Gastrocnemius medialis (tissue), 4 donors: ENCODE results near the gene PPP2R2C.

Experiments
- CTCF ChIP-seq, 5 experiments: fragments of 450-650 bp in 3 of 5; fragments of 200-600 bp in 2 of 5; sonication (generic) in 2 of 5; IDR thresholded peaks in 4 of 5; conservative IDR thresholded peaks in 1 of 5; 1 replicate in 4 of 5; 2 replicates in 1 of 5; pipeline ENCODE4 v1.5.1; 2016 to 2019; ENCODE audit warnings: antibody characterized with exemption in 5 of 5, mild to moderate bottlenecking in 3 of 5, moderate library complexity in 3 of 5
- POLR2A ChIP-seq, 2 donors: fragments of 450-650 bp; IDR thresholded peaks; one replicate each; pipeline ENCODE4 v1.6.1; 2017; ENCODE audit warnings: antibody characterized with exemption in 2 of 2, mild to moderate bottlenecking in 2 of 2, moderate library complexity in 2 of 2

DNA sequence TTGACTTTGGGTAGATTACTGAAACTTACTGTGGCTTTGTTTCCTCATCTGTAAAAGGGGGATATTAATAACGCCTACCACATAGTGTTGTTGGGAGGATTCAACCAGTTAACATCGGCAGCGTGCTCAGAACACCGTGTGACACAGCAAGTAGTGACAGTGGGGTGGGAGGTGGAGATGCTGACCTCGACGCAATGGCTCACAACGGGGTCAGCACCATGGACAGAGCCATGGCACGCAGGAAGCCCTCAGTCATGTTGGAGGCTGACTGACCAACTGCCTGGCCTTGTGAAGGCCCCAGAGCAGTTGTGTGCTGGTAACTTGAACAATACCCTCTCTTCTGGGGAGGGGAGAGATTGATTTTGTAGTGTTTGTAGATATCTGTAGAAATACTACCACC, 109.5 kb downstream of the PPP2R2C start:
- TF ChIP-seq CTCF (IDR thresholded peaks at IDR 0.05 in 4 of 5, conservative IDR thresholded peaks at IDR 0.05 in 1 of 5) (no peak), POLR2A (IDR thresholded peaks at IDR 0.05) (no peak)
